Spleen (tissue), 11 donors: ENCODE data around the gene KLHDC8B. TPM values are rescaled to one million over a fixed set of nuclear protein-coding genes. Genes with fewer than 3 reads are reported as not detected.
A peak's percentile ranks its signal among the peaks of the same experiment; 100 is the strongest.

Experiments
- DNase-seq: peaks from one replicate; pipeline ENCODE4 v3.0.0-alpha.2; 2020
- H3K27ac ChIP-seq, 8 donors: fragments of 200-600 bp; sonication (generic) in 7 of 8; 1 replicate in 4 of 8; 2 replicates in 4 of 8; pipeline versions ENCODE4 v1.5.0 to v1.8.0; 2016 to 2021; ENCODE audit warnings: inconsistent platforms in 4 of 8, mild to moderate bottlenecking in 4 of 8, moderate library complexity in 1 of 8
- H3K27me3 ChIP-seq, 7 donors: fragments of 200-600 bp; sonication (generic) in 6 of 7; replicated peaks in 1 of 7; 1 replicate in 4 of 7; 2 replicates in 3 of 7; pipeline versions ENCODE4 v1.5.0 to v1.8.0; 2016 to 2021; ENCODE audit warnings: inconsistent platforms in 3 of 7, mild to moderate bottlenecking in 1 of 7
- H3K36me3 ChIP-seq, 6 donors: fragments of 200-600 bp; sonication (generic) in 5 of 6; 1 replicate in 4 of 6; 2 replicates in 2 of 6; pipeline versions ENCODE4 v1.5.0 to v1.8.0; 2016 to 2021; ENCODE audit warnings: inconsistent platforms in 2 of 6
- H3K4me1 ChIP-seq, 6 donors: fragments of 200-600 bp; sonication (generic) in 5 of 6; 1 replicate in 3 of 6; 2 replicates in 3 of 6; pipeline versions ENCODE4 v1.5.0 to v1.8.0; 2016 to 2021; ENCODE audit warnings: inconsistent platforms in 3 of 6
- H3K4me3 ChIP-seq, 8 donors: fragments of 200-600 bp; sonication (generic) in 7 of 8; 1 replicate in 4 of 8; 2 replicates in 4 of 8; pipeline versions ENCODE4 v1.5.0 to v1.8.0; 2016 to 2021; ENCODE audit warnings: inconsistent platforms in 4 of 8, mild to moderate bottlenecking in 4 of 8, moderate library complexity in 2 of 8
- H3K9me3 ChIP-seq, 8 donors: fragments of 200-600 bp; sonication (generic) in 7 of 8; 1 replicate in 4 of 8; 2 replicates in 4 of 8; pipeline versions ENCODE4 v1.5.0 to v1.8.0; 2016 to 2021; ENCODE audit warnings: inconsistent platforms in 4 of 8
- POLR2A ChIP-seq, 3 donors: fragments of 450-650 bp; IDR thresholded peaks; one replicate each; pipeline ENCODE4 v1.5.1; 2017; ENCODE audit warnings: antibody characterized with exemption in 3 of 3, mild to moderate bottlenecking in 1 of 3
- POLR2AphosphoS5 ChIP-seq, 3 donors: sonication (generic); formaldehyde crosslinking; IDR thresholded peaks; one replicate each; pipeline ENCODE4 v1.5.1; 2017; ENCODE audit warnings: antibody characterized with exemption in 3 of 3
- WGBS, 5 donors: extraction: QIAGEN DNeasy Blood & Tissue Kit in 3 of 5; methylation state at CpG; one replicate each; pipeline versions ENCODE4 v1.1.5 to v1.1.7; 2013 to 2018; 5-methylcytosine and 5-hydroxymethylcytosine counted together
- intact Hi-C: fragments of 100-400 bp; cut with DNase I; formaldehyde crosslinking; loops from one replicate; pipeline ENCODE4 v1.15.0; 2023; ENCODE audit warnings: low total_unique reads
- polyA plus RNA-seq, 3 donors: library from polyadenylated mRNA; stranded (reverse); fragments of 200-250 nt; gene quantifications; one replicate each; pipeline ENCODE4 v1.2.1, GENCODE V29; 2013
- total RNA-seq, 7 donors: library from RNA; depleted of rRNA in 3 of 7; stranded (reverse); fragments of >200 nt in 3 of 7; fragmentation: NEBNext Ultra II Directional in 4 of 7; extraction: Animal tissue kit (Norgen Biotek cat#: 25700) in 4 of 7; gene quantifications; one replicate each; pipeline versions ENCODE4 v1.1.0 to v1.2.1, GENCODE V29; 2016 to 2021
- TF ChIP-seq, protein P1 (sequence below), 11 experiments: fragments of 200-600 bp in 7 of 11; fragments of 450-650 bp in 4 of 11; sonication (generic) in 4 of 11; IDR thresholded peaks in 8 of 11; conservative IDR thresholded peaks in 3 of 11; 1 replicate in 7 of 11; 2 replicates in 4 of 11; pipeline versions ENCODE4 v1.4.0 to v1.8.0; 2016 to 2021; ENCODE audit warnings: antibody characterized with exemption in 11 of 11, inconsistent platforms in 4 of 11, mild to moderate bottlenecking in 1 of 11
- donor health status: healthy with polysubstance abuse.
- donor health status: DM: no; HTN: no; CAD: no; lungs with moderate emphysema.
- donor health status: DM: no; HTN: no; CAD: no.
- donor health status: Bipolar disorder and iron deficiency.
- donor health status: healthy.
- donor health status: DM: no; HTN: no; CAD: no.
- donor health status: DM: yes; HTN: yes; CAD: no.

Gene KLHDC8B
- total and polyA plus RNA-seq, 10 donors, result 10.5 to 29.2 (median 21.4) TPM

DNA sequence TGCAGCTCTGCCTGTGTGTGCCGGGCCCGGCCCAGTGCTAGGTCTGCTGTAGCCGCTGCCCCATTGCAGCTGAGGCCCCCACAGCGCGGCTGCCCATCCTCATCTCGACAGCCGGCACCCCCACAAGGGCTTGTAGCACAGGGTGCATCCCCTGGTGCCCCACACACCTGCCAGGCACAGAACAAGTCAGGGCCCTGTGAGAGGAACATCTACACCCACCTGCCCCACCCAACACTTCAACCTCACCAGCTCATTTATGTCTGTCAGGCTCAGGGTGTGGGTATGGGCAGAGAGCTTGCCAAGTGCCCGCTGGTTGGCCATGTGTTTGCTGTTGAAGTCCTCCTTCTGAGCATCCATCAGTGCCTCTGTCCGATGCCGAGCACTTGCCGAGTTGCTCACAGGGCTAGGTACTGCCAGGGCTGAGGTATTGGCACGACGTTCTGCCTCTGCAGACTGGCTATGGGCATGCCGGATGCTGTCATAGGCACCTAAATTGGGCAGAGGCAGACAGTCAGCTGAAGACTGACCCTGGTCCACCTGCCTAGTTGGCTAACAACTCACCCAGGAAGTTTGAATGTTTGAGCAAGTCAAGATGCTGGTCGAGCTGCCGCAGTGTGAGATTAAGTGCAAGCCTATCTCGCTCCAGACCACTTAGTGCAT, 48.4 kb upstream of the KLHDC8B start:
- 89 to 97% (median 94%) methylated on average over 10 to 17 of the region's 17 CpGs for WGBS, 5 donors
- peaks cover 0 to 79% (median 47%) of the 10 kb centered on the region in 6 donors for H3K36me3 ChIP-seq

DNA sequence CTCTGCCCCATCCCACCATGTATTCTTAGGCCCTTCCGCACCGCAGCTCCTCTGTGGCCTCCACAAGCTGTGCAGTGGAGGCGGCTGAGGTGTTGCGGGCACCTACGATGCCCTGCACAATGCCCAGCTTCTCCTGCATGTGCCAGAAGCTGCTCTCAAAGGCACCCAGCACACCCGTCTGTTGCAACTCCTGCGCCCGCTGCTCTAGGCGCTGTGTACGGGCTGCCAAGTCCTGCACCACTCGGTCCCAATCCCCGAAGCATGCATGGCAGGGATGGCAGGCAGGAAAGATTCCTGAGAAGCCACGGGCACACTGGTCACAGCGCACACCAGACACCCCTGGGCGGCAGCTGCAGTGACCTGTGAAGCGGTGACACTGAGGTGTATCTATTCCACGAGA, 47.7 kb upstream of the KLHDC8B start:
- H3K36me3 ChIP-seq, result peaks cover 0 to 79% (median 41%) of the 10 kb centered on the region in 6 donors

More for the DNA sequence above, 48.4 kb upstream of the KLHDC8B start:
- no peak overlapping the region for H3K27ac ChIP-seq
- no peak for DNase-seq
- TF ChIP-seq POLR2AphosphoS5 (IDR thresholded peaks at IDR 0.05) (peak in 2 of 3 donors; percentile 11 to 21), POLR2A (IDR thresholded peaks at IDR 0.05) (no peak)
- H3K9me3 ChIP-seq, result no peaks in the 10 kb centered on the region
- peaks cover 13 to 32% (median 26%) of the 10 kb centered on the region in 6 donors for H3K4me1 ChIP-seq
- intact Hi-C loops, result no loop called here
- H3K27me3 ChIP-seq, result no peaks in the 10 kb centered on the region
- H3K4me3 ChIP-seq, result no peak overlapping the region

DNA sequence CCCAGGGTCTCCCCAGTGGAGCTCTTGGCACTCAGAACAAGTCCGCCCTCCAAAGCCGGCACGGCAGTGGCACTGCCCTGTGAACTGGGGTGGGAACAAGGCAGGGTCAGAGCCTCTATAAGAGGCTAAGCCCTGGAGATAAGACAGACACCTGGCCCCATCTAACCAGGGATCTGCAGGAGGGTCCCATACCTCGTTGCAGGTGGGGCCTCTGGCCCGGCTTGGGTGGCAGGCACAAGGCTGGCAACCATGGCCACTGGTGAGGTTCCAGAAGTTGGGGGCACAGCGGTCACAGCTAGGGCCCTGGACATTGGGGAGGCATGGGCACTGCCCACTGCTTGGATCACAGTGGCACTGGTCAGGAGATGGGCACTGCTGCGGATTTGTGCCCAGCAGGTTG, 47.2 kb upstream of the KLHDC8B start:
- no peak for TF ChIP-seq POLR2A (IDR thresholded peaks at IDR 0.05)
- TF ChIP-seq POLR2AphosphoS5 (IDR thresholded peaks at IDR 0.05), result no peak
- TF ChIP-seq, protein P1, sequence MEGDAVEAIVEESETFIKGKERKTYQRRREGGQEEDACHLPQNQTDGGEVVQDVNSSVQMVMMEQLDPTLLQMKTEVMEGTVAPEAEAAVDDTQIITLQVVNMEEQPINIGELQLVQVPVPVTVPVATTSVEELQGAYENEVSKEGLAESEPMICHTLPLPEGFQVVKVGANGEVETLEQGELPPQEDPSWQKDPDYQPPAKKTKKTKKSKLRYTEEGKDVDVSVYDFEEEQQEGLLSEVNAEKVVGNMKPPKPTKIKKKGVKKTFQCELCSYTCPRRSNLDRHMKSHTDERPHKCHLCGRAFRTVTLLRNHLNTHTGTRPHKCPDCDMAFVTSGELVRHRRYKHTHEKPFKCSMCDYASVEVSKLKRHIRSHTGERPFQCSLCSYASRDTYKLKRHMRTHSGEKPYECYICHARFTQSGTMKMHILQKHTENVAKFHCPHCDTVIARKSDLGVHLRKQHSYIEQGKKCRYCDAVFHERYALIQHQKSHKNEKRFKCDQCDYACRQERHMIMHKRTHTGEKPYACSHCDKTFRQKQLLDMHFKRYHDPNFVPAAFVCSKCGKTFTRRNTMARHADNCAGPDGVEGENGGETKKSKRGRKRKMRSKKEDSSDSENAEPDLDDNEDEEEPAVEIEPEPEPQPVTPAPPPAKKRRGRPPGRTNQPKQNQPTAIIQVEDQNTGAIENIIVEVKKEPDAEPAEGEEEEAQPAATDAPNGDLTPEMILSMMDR (IDR thresholded peaks at IDR 0.05 in 8 of 11, conservative IDR thresholded peaks at IDR 0.05 in 3 of 11), result no peak
- intact Hi-C loops, result no loop called here
- Histone ChIP-seq H3K36me3 (peaks cover 0 to 79% (median 38%) of the 10 kb centered on the region in 6 donors), H3K9me3 (no peaks in the 10 kb centered on the region), H3K4me1 (peaks cover 9 to 20% (median 17%) of the 10 kb centered on the region in 6 donors), H3K4me3 (no peak overlapping the region), H3K27ac (no peak overlapping the region), H3K27me3 (no peaks in the 10 kb centered on the region)
- 88 to 94% (median 91%) methylated on average over 3 to 7 of the region's 7 CpGs for WGBS, 5 donors
- DNase-seq, result no peak

More for the DNA sequence above, 47.7 kb upstream of the KLHDC8B start:
- no peaks in the 10 kb centered on the region for H3K9me3 ChIP-seq
- intact Hi-C loops, result no loop called here
- TF ChIP-seq POLR2A (IDR thresholded peaks at IDR 0.05) (no peak), POLR2AphosphoS5 (IDR thresholded peaks at IDR 0.05) (no peak)
- TF ChIP-seq, protein P1 (IDR thresholded peaks at IDR 0.05 in 8 of 11, conservative IDR thresholded peaks at IDR 0.05 in 3 of 11), result no peak
- no peak for DNase-seq
- no peak overlapping the region for H3K4me3 ChIP-seq
- no peaks in the 10 kb centered on the region for H3K27me3 ChIP-seq
- no peak overlapping the region for H3K27ac ChIP-seq
- H3K4me1 ChIP-seq, result peaks cover 13 to 25% (median 22%) of the 10 kb centered on the region in 6 donors
- 93 to 96% (median 95%) methylated on average over 8 to 17 of the region's 17 CpGs for WGBS, 5 donors

DNA sequence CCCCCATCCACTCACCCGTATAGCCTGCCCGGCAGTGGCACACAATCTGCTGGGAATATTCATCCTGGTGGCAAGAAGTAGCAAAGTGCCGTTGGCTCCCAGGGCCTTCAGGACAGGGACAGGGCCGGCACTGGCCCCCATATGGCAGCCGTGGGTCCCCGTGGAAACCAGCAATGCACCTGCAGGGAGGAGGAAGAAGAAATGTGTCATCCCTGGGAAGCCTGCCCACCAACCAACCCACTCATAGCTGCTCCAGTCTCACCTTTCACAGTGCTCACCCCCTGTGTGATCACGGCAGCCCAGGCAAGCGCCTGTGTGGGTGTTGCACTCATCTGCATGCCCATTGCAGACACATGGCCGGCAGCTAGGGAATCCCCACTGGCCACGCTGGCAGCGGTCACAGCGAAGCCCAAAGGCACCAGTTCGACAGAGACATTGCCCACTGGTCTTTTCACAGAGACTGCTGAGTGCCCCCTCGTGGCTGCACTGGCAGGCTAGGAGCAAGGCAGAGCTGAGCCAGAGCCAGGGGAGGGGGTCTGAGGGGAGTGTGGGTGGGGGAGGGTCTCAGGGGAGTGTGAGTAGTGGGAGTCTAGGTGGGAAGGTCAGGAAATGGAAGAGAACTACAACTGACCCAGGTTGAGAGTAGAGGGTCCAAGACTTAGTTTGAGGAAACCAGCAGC, 46.3 kb upstream of the KLHDC8B start:
- no peaks in the 10 kb centered on the region for H3K27me3 ChIP-seq
- no peak overlapping the region for H3K27ac ChIP-seq
- intact Hi-C loops, result no loop called here
- DNase-seq, result no peak
- 78 to 83% (median 80%) methylated on average over 14 of the region's 14 CpGs for WGBS, 5 donors
- peaks cover 0 to 89% (median 38%) of the 10 kb centered on the region in 6 donors for H3K36me3 ChIP-seq
- TF ChIP-seq POLR2AphosphoS5 (IDR thresholded peaks at IDR 0.05) (no peak), POLR2A (IDR thresholded peaks at IDR 0.05) (no peak)
- TF ChIP-seq, protein P1 (IDR thresholded peaks at IDR 0.05 in 8 of 11, conservative IDR thresholded peaks at IDR 0.05 in 3 of 11), result no peak
- H3K9me3 ChIP-seq, result no peaks in the 10 kb centered on the region
- H3K4me1 ChIP-seq, result peaks cover 0 to 17% (median 9%) of the 10 kb centered on the region in 6 donors
- no peak overlapping the region for H3K4me3 ChIP-seq
